IMR-90 (cell line): ENCODE measurements around the gene SLC6A6. TPM values are rescaled to one million over a fixed set of nuclear protein-coding genes. Genes with fewer than 3 reads are reported as not detected.

Experiments used
- ATAC-seq: fragments of 200-7000 bp; cut with Tn5 transposase; 2 replicates; pipeline ENCODE4 v1.9.1; 2020; ENCODE audit warnings: low read depth, mild to moderate bottlenecking, moderate library complexity
- BruUV-seq: library from RNA; stranded (reverse); fragments of 400-500 nt; replicated peaks from 2 replicates; lab custom pipeline; 2021; lab: Mats Ljungman, UMichigan
- CTCF ChIA-PET: fragments of 300-600 bp; formaldehyde crosslinking; extraction: SDS; loops from one replicate; lab custom pipeline; 2021; ENCODE audit warnings: antibody characterized with exemption; lab: Yijun Ruan, JAX
- POLR2A ChIA-PET: fragments of 300-600 bp; sonication (Branson Sonifier 250); formaldehyde crosslinking; loops from one replicate; lab custom pipeline; 2022; ENCODE audit warnings: antibody characterized with exemption; ENCODE audit not compliant: unreplicated experiment; lab: Charles Lee
- DNase-seq: peaks from one replicate; pipeline ENCODE4 v3.0.0; 2013
- H2AFZ ChIP-seq: replicated peaks from 2 replicates; pipeline ENCODE3; 2013; ENCODE audit warnings: low read length, mild to moderate bottlenecking; ENCODE audit not compliant: poor library complexity
- H2AK5ac ChIP-seq: 2 replicates; pipeline ENCODE4 v1.6.1; 2013; ENCODE audit warnings: low read depth, low read length, inconsistent platforms
- H2AK9ac ChIP-seq: replicated peaks from 2 replicates; pipeline ENCODE3; 2013; ENCODE audit warnings: mild to moderate bottlenecking, low read depth, low read length, moderate library complexity; ENCODE audit not compliant: poor library complexity
- H2BK120ac ChIP-seq: 2 replicates; pipeline ENCODE4 v1.6.1; 2013; ENCODE audit warnings: low read depth, low read length, inconsistent platforms
- H2BK15ac ChIP-seq: 3 replicates; pipeline ENCODE4 v1.6.1; 2013; ENCODE audit warnings: low read depth, low read length, inconsistent platforms
- H2BK20ac ChIP-seq: 2 replicates; pipeline ENCODE4 v1.6.1; 2013; ENCODE audit warnings: low read depth, mild to moderate bottlenecking, inconsistent platforms, low read length, moderate library complexity
- H2BK5ac ChIP-seq: 2 replicates; pipeline ENCODE4 v1.6.1; 2013; ENCODE audit warnings: mild to moderate bottlenecking, low read depth, low read length, inconsistent platforms; ENCODE audit not compliant: poor library complexity, severe bottlenecking
- H3K14ac ChIP-seq: replicated peaks from 2 replicates; pipeline ENCODE4 v1.6.1; 2013; ENCODE audit warnings: low read depth, low read length, inconsistent platforms
- H3K18ac ChIP-seq: 2 replicates; pipeline ENCODE4 v1.6.1; 2013; ENCODE audit warnings: low read depth, low read length, control low read depth
- H3K23ac ChIP-seq: 2 replicates; pipeline ENCODE4 v1.6.1; 2013; ENCODE audit warnings: low read depth, low read length, inconsistent platforms
- H3K27ac ChIP-seq: 2 replicates; pipeline ENCODE4 v1.5.1; 2013; ENCODE audit warnings: mild to moderate bottlenecking, control low read depth, low read length; ENCODE audit not compliant: insufficient read depth
- H3K27me3 ChIP-seq: 2 replicates; pipeline ENCODE4 v1.6.1; 2013; ENCODE audit warnings: low read length; ENCODE audit not compliant: control insufficient read depth, insufficient read depth
- H3K36me3 ChIP-seq: 2 replicates; pipeline ENCODE4 v1.6.1; 2013; ENCODE audit warnings: low read length, mixed read lengths; ENCODE audit not compliant: control insufficient read depth, insufficient read depth
- H3K4ac ChIP-seq: 2 replicates; pipeline ENCODE4 v1.6.1; 2013; ENCODE audit warnings: low read depth, low read length, inconsistent platforms
- H3K4me1 ChIP-seq: 2 replicates; pipeline ENCODE4 v1.6.1; 2013; ENCODE audit warnings: low read length, mixed read lengths; ENCODE audit not compliant: control insufficient read depth, insufficient read depth
- H3K4me2 ChIP-seq: 2 replicates; pipeline ENCODE4 v1.6.1; 2013; ENCODE audit warnings: low read depth, mild to moderate bottlenecking, control low read depth, low read length, moderate library complexity
- H3K4me3 ChIP-seq: 2 replicates; pipeline ENCODE4 v1.5.1; 2013; ENCODE audit warnings: low read depth, mild to moderate bottlenecking, control low read depth, low read length, moderate library complexity; ENCODE audit not compliant: insufficient read depth
- H3K56ac ChIP-seq: 2 replicates; pipeline ENCODE4 v1.6.1; 2013; ENCODE audit warnings: low read length, inconsistent platforms; ENCODE audit not compliant: insufficient read depth; ENCODE audit errors: extremely low read depth
- H3K79me1 ChIP-seq, 2 experiments: 2 replicates each; pipeline ENCODE4 v1.6.1; 2013; ENCODE audit warnings: low read length in 2 of 2, inconsistent platforms in 1 of 2, low read depth in 1 of 2
- H3K9ac ChIP-seq: 2 replicates; pipeline ENCODE4 v1.6.1; 2013; ENCODE audit warnings: low read depth, low read length, control low read depth
- H3K9me1 ChIP-seq: 2 replicates; pipeline ENCODE4 v1.6.1; 2013; ENCODE audit warnings: low read length, inconsistent platforms; ENCODE audit not compliant: insufficient read depth
- H3K9me3 ChIP-seq: 2 replicates; pipeline ENCODE4 v1.6.1; 2013; ENCODE audit warnings: low read length; ENCODE audit not compliant: control insufficient read depth, insufficient read depth
- H4K20me1 ChIP-seq: 2 replicates; pipeline ENCODE4 v1.6.1; 2013; ENCODE audit warnings: low read length, inconsistent platforms; ENCODE audit not compliant: insufficient read depth
- H4K5ac ChIP-seq: 2 replicates; pipeline ENCODE4 v1.6.1; 2013; ENCODE audit warnings: mild to moderate bottlenecking, low read depth, low read length, control low read depth
- H4K8ac ChIP-seq, 2 experiments: 2 replicates each; pipeline ENCODE4 v1.6.1; 2013; ENCODE audit warnings: low read depth in 2 of 2, low read length in 2 of 2, control low read depth in 1 of 2, inconsistent platforms in 1 of 2
- H4K91ac ChIP-seq: 2 replicates; pipeline ENCODE4 v1.6.1; 2013; ENCODE audit warnings: low read depth, low read length, inconsistent platforms; ENCODE audit not compliant: insufficient read depth
- BHLHE40 ChIP-seq: fragments of 150-350 bp; IDR thresholded peaks from 2 replicates; pipeline ENCODE4 v1.6.1; 2016; ENCODE audit warnings: mild to moderate bottlenecking, low read depth, low read length
- CEBPB ChIP-seq: IDR thresholded peaks from 2 replicates; pipeline ENCODE4 v1.6.1; 2012; ENCODE audit warnings: low read depth, low read length, improper control_type of control experiment
- CHD1 ChIP-seq: IDR thresholded peaks from 2 replicates; pipeline ENCODE4 v1.6.1; 2012; ENCODE audit warnings: low read depth, low read length, improper control_type of control experiment
- CTCF ChIP-seq: conservative IDR thresholded peaks from 2 replicates; pipeline ENCODE4 v1.5.1; 2012; ENCODE audit warnings: mild to moderate bottlenecking, low read depth, low read length, improper control_type of control experiment
- ELK1 ChIP-seq: fragments of 150-350 bp; IDR thresholded peaks from 2 replicates; pipeline ENCODE4 v1.6.1; 2016; ENCODE audit warnings: low read depth, mild to moderate bottlenecking, low read length, moderate library complexity, borderline replicate concordance
- MAFK ChIP-seq: IDR thresholded peaks from 2 replicates; pipeline ENCODE4 v1.6.1; 2012; ENCODE audit warnings: low read depth, low read length, improper control_type of control experiment
- MAZ ChIP-seq: IDR thresholded peaks from 2 replicates; pipeline ENCODE4 v1.6.1; 2012; ENCODE audit warnings: low read depth, mild to moderate bottlenecking, low read length, improper control_type of control experiment, moderate library complexity, borderline replicate concordance
- MXI1 ChIP-seq: IDR thresholded peaks from 2 replicates; pipeline ENCODE4 v1.6.1; 2012; ENCODE audit warnings: low read depth, mild to moderate bottlenecking, low read length, moderate library complexity, borderline replicate concordance
- NFE2L2 ChIP-seq: fragments of 150-350 bp; IDR thresholded peaks from 2 replicates; pipeline ENCODE4 v1.6.1; 2016; ENCODE audit warnings: low read depth, mild to moderate bottlenecking, low read length
- RAD21 ChIP-seq: IDR thresholded peaks from 2 replicates; pipeline ENCODE4 v1.6.1; 2012; ENCODE audit warnings: low read length, improper control_type of control experiment
- RFX5 ChIP-seq: IDR thresholded peaks from 2 replicates; pipeline ENCODE4 v1.8.0; 2012; ENCODE audit warnings: low read depth, mild to moderate bottlenecking, low read length, moderate library complexity
- SMC3 ChIP-seq: fragments of 150-350 bp; IDR thresholded peaks from 2 replicates; pipeline ENCODE4 v1.6.1; 2016; ENCODE audit warnings: low read depth, mild to moderate bottlenecking, antibody characterized with exemption, low read length, moderate library complexity
- USF2 ChIP-seq: fragments of 150-350 bp; IDR thresholded peaks from 2 replicates; pipeline ENCODE4 v1.6.1; 2017; ENCODE audit warnings: mild to moderate bottlenecking, antibody characterized with exemption, low read length, low read depth
- WGBS, 2 experiments: methylation state at CpG; one replicate each; pipeline versions ENCODE4 v1.1.5 to v1.1.7; 2013; ENCODE audit warnings: missing lambda C conversion rate in 2 of 2; ENCODE audit not compliant: insufficient read length in 1 of 2; ENCODE audit errors: extremely low coverage in 2 of 2; 5-methylcytosine and 5-hydroxymethylcytosine counted together
- dilution Hi-C: fragments of 300-500 bp; cut with HindIII; formaldehyde crosslinking; loops from one replicate; pipeline ENCODE4 v1.14.3; 2018; ENCODE audit warnings: low sequenced_read_pairs; ENCODE audit not compliant: unreplicated experiment
- in situ Hi-C: fragments of 300-500 bp; cut with MboI; formaldehyde crosslinking; loops from 3 replicates; pipeline ENCODE4 v1.14.3; 2019; ENCODE audit warnings: low sequenced_read_pairs, inconsistent platforms, mixed read lengths
- intact Hi-C: fragments of 100-400 bp; cut with micrococcal nuclease; formaldehyde crosslinking; loops from 2 replicates; pipeline ENCODE4 v1.10.0; 2022
- polyA plus RNA-seq, 3 experiments: library from polyadenylated mRNA; depleted of rRNA; stranded (reverse); fragments of >200 nt; gene quantifications; 2 replicates each; pipeline ENCODE4 v1.2.3, GENCODE V29; 2012; ENCODE audit warnings: low replicate concordance in 1 of 3
- total RNA-seq: library from RNA; depleted of rRNA; stranded (reverse); fragments of >200 nt; gene quantifications from 2 replicates; pipeline ENCODE4 v1.2.3, GENCODE V29; 2012

Gene SLC6A6
- total and polyA plus RNA-seq, 2 of the 4 experiments (the other 2 are of a cell fraction) = 29.9 to 39.4 TPM

- Histone ChIP-seq H3K27ac (no peak overlapping the region), H2BK120ac (no peak overlapping the region), H3K4me2 (no peak overlapping the region), H2AK5ac (peak overlapping the region; percentile 90), H3K23ac (peak overlapping the region; percentile 18; the same call in 1 of the 2 replicates), H3K4me1 (peaks cover 39% of the 10 kb centered on the region), H3K9me3 (no peaks in the 10 kb centered on the region), H4K20me1 (peaks cover 63% of the 10 kb centered on the region), H3K4me3 (no peak overlapping the region), H3K4ac (no peak overlapping the region), H4K91ac (no peak overlapping the region; the same call in 1 of the 2 replicates), H3K9ac (no peak overlapping the region), H3K14ac (no peak overlapping the region), H3K56ac (no peak overlapping the region), H2AK9ac (no peak overlapping the region), H2AFZ (no peak overlapping the region), H4K5ac (no peak overlapping the region), H3K9me1 (peaks cover 11% of the 10 kb centered on the region), H3K18ac (no peak overlapping the region; the same call in 1 of the 2 replicates), H2BK15ac (no peak overlapping the region), H2BK20ac (no peak overlapping the region), H2BK5ac (no peak overlapping the region), H3K27me3 (no peaks in the 10 kb centered on the region), H3K36me3 (peaks cover 37% of the 10 kb centered on the region), H3K79me1 (peaks cover 38 to 84% of the 10 kb centered on the region in 2 experiments), H4K8ac (no peak overlapping the region)
- intact Hi-C loops (no loop called here), in situ Hi-C loops (no loop called here), dilution Hi-C loops (no loop called here)
- DNase-seq (no peak), ATAC-seq (no peak)
- 85% methylated on average over 6 of the region's 14 CpGs; no CpG with 5 or more reads in 1 of the 2 experiments for WGBS, 2 experiments
- CTCF ChIA-PET = interaction anchor here (1.6 kb wide), 1 partner anchor 11 kb away, joined by 6 read pairs; no protein-coding TSS in a partner anchor
- no TSS peak for BruUV-seq
- POLR2A ChIA-PET = no interaction called here
- TF ChIP-seq RAD21 (no peak), MAFK (no peak), BHLHE40 (no peak), MAZ (no peak), CHD1 (no peak), SMC3 (no peak), CEBPB (no peak), MXI1 (no peak), USF2 (no peak), CTCF (no peak), RFX5 (no peak), NFE2L2 (no peak), ELK1 (no peak)
These were observed 19.9 kb downstream of the SLC6A6 start for GRCh38 chr3:14422016-14422963.
